GM21786 (cell line): ENCODE measurements around the gene PSMB1.

Source experiments
- ATAC-seq: cut with Tn5 transposase; IDR thresholded peaks from one replicate; pipeline ENCODE4 v1.9.1; 2021; ENCODE audit not compliant: unreplicated experiment

The PSMB1 gene

GRCh38 chr6:170552765-170553533, at the start of gene PSMB1:
TSS of gene PSMB1 (minus strand) at chr6:170553307. CDS start at chr6:170553242, 65 bp downstream.
- peak; percentile 62 for ATAC-seq

GRCh38 chr6:170597278-170597677, 44.2 kb upstream of the PSMB1 start:
- no peak for ATAC-seq

GRCh38 chr6:170596426-170596825, 43.3 kb upstream of the PSMB1 start:
- ATAC-seq = no peak

GRCh38 chr6:170590725-170591124, 37.6 kb upstream of the PSMB1 start:
- no peak for ATAC-seq

- peak; percentile 28 for ATAC-seq
Observed at GRCh38 chr6:170584954-170585498, 31.9 kb upstream of the PSMB1 start.

- peak; percentile 97 for ATAC-seq
Observed at GRCh38 chr6:170584181-170584953, 31.3 kb upstream of the PSMB1 start, which contains the start of gene PDCD2. TSS of gene PDCD2 (minus strand) at chr6:170584637. CDS start at chr6:170584581, 56 bp downstream.

GRCh38 chr6:170583756-170584180, 30.7 kb upstream of the PSMB1 start:
- ATAC-seq = no peak

GRCh38 chr6:170578909-170579308, 25.8 kb upstream of the PSMB1 start:
- ATAC-seq = no peak

GRCh38 chr6:170575250-170575649, 22.1 kb upstream of the PSMB1 start:
- ATAC-seq = no peak

GRCh38 chr6:170572704-170573466, 19.8 kb upstream of the PSMB1 start:
- no peak for ATAC-seq

GRCh38 chr6:170564936-170565530, 11.9 kb upstream of the PSMB1 start:
- no peak for ATAC-seq

GRCh38 chr6:170561555-170561954, 8.4 kb upstream of the PSMB1 start:
- no peak for ATAC-seq

- ATAC-seq = no peak
Observed at GRCh38 chr6:170555305-170555704, 2.2 kb upstream of the PSMB1 start.

- no peak for ATAC-seq
Observed at GRCh38 chr6:170554796-170555137, 1.7 kb upstream of the PSMB1 start.

GRCh38 chr6:170554013-170554795, 1.1 kb upstream of the PSMB1 start, which contains the start of gene TBP:
TSS of gene TBP (plus strand) at chr6:170554369. CDS start at chr6:170557030, 2,661 bp downstream.
- peak; percentile 97 for ATAC-seq

GRCh38 chr6:170553534-170554012, 466 bp upstream of the PSMB1 start:
- ATAC-seq = peak; percentile 23

GRCh38 chr6:170545405-170545804, 7.7 kb downstream of the PSMB1 start:
- no peak for ATAC-seq

GRCh38 chr6:170542031-170542719, 10.9 kb downstream of the PSMB1 start:
- no peak for ATAC-seq

- ATAC-seq = no peak
Observed at GRCh38 chr6:170537329-170537728, 15.8 kb downstream of the PSMB1 start.
